Iris pigment epithelial cell (primary cell): ENCODE measurements around the gene NAA80.
"Not testable (repeated sequence)": the region's sequence is repeated elsewhere in the genome, so short reads cannot be mapped to it uniquely, and the experiment has no call there.

Source experiments
- DNase-seq: peaks from one replicate; pipeline ENCODE4 v3.0.0-alpha.2; 2011; ENCODE audit warnings: low read depth

Gene NAA80

GRCh38 chr3:50289130-50289529 lies 10.1 kb downstream of the NAA80 start:
- no peak for DNase-seq

GRCh38 chr3:50288387-50289007 lies 10.7 kb downstream of the NAA80 start:
- DNase-seq: no peak

- DNase-seq: no peak
Measured at GRCh38 chr3:50287262-50287661, 11.9 kb downstream of the NAA80 start.

GRCh38 chr3:50286322-50287227 lies 12.6 kb downstream of the NAA80 start:
- no peak for DNase-seq

GRCh38 chr3:50284121-50284520 lies 15.1 kb downstream of the NAA80 start:
- DNase-seq: not testable (repeated sequence)

GRCh38 chr3:50279255-50280016 lies 19.8 kb downstream of the NAA80 start:
- DNase-seq: no peak

GRCh38 chr3:50278880-50279224 lies 20.4 kb downstream of the NAA80 start, which contains the start of gene LSMEM2:
Gene LSMEM2, plus strand, starts transcription at chr3:50279087. Its CDS starts 27 bp downstream, at chr3:50279114.
- DNase-seq: no peak

GRCh38 chr3:50278123-50278879 lies 20.9 kb downstream of the NAA80 start:
- no peak for DNase-seq

- no peak for DNase-seq
Measured at GRCh38 chr3:50276762-50277101, 22.5 kb downstream of the NAA80 start.

- DNase-seq: no peak
Measured at GRCh38 chr3:50275996-50276761, 23.0 kb downstream of the NAA80 start.

GRCh38 chr3:50275141-50275995 lies 23.8 kb downstream of the NAA80 start:
- no peak for DNase-seq

- peak; percentile 48 for DNase-seq
Measured at GRCh38 chr3:50274371-50275104, 24.7 kb downstream of the NAA80 start.

- no peak for DNase-seq
Measured at GRCh38 chr3:50273689-50274065, 25.5 kb downstream of the NAA80 start.

GRCh38 chr3:50272911-50273688 lies 26.1 kb downstream of the NAA80 start:
- peak; percentile 47 for DNase-seq

GRCh38 chr3:50272538-50272910 lies 26.7 kb downstream of the NAA80 start:
- not testable (repeated sequence) for DNase-seq

GRCh38 chr3:50271314-50271936 lies 27.8 kb downstream of the NAA80 start:
- no peak for DNase-seq

- peak; percentile 23 for DNase-seq
Measured at GRCh38 chr3:50270422-50271224, 28.6 kb downstream of the NAA80 start.
